Erythroblast (primary cell): ENCODE results near the gene SNIP1.

Source experiments
- GATA1 ChIP-seq: IDR thresholded peaks from 2 replicates; pipeline ENCODE4 v1.6.1; 2011; ENCODE audit warnings: low read depth, mild to moderate bottlenecking, control low read depth, low read length, moderate library complexity
- POLR2A ChIP-seq: IDR thresholded peaks from 2 replicates; pipeline ENCODE4 v1.6.1; 2011; ENCODE audit warnings: mild to moderate bottlenecking, low read length

- TF ChIP-seq GATA1: no peak
- TF ChIP-seq POLR2A: no peak
These were observed 21.6 kb upstream of the SNIP1 start for GRCh38 chr1:37575692-37576091.
